AG04450 (cell line): ENCODE measurements around the gene HNMT. TPM values are rescaled to one million over a fixed set of nuclear protein-coding genes. Genes with fewer than 3 reads are reported as not detected.

Experiments used
- CTCF ChIA-PET: fragments of 300-600, 350-600 bp; formaldehyde crosslinking; extraction: SDS; loops from one replicate; lab custom pipeline; 2022; ENCODE audit warnings: antibody characterized with exemption, inconsistent platforms; lab: Charles Lee
- POLR2A ChIA-PET: fragments of 350-600 bp; formaldehyde crosslinking; extraction: SDS; loops from one replicate; lab custom pipeline; 2021; ENCODE audit warnings: antibody characterized with exemption, inconsistent platforms; lab: Yijun Ruan, JAX
- DNase-seq: peaks from one replicate; pipeline ENCODE4 v3.0.0-alpha.2; 2011; ENCODE audit warnings: low read depth, low spot score
- H3K27ac ChIP-seq: one replicate; pipeline ENCODE4 v1.5.1; 2012; ENCODE audit warnings: low read depth, low read length, control low read depth
- H3K27me3 ChIP-seq: one replicate; pipeline ENCODE4 v1.6.0; 2012; ENCODE audit warnings: low read length; ENCODE audit not compliant: control insufficient read depth, insufficient read depth
- H3K4me3 ChIP-seq: 2 replicates; pipeline ENCODE4 v1.5.1; 2011; ENCODE audit warnings: mild to moderate bottlenecking, low read depth, low read length, control low read depth
- H3K9me3 ChIP-seq: 2 replicates; pipeline ENCODE4 v1.5.1; 2012; ENCODE audit warnings: low read length; ENCODE audit not compliant: control insufficient read depth, insufficient read depth
- CTCF ChIP-seq: IDR thresholded peaks from 2 replicates; pipeline ENCODE4 v1.5.1; 2011; ENCODE audit warnings: low read depth, low read length, control low read depth, inconsistent platforms
- polyA plus RNA-seq: library from polyadenylated mRNA; depleted of rRNA; stranded (reverse); fragments of >200 nt; gene quantifications from 2 replicates; pipeline ENCODE4 v1.2.3, GENCODE V29; 2011

The HNMT gene
- polyA plus RNA-seq, 1 experiment: 47.0 TPM

DNA sequence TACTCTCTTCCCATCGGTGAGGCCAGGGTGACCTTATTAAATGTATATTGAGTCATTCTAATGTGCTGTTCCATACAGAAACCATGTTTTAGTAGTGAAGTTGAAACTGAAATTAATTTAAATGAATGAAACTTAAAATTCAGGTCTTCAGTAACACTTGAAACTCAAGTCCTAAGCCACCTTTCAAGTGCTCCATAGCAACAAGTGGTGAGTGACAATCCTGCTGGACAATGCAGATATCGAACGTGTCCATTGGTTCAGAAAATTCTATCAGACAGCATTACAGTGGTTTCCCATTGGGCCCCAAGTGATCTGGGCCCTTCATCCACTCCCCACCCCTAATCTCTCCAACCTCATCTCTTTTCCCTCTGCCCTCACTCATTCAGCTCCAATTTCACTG lies 48.7 kb downstream of the HNMT start:
- Histone ChIP-seq H3K9me3 (no peaks in the 10 kb centered on the region), H3K4me3 (no peak overlapping the region), H3K27me3 (no peaks in the 10 kb centered on the region), H3K27ac (no peak overlapping the region)
- no peak for DNase-seq
- CTCF ChIA-PET: no interaction called here
- POLR2A ChIA-PET: no interaction called here
- no peak for TF ChIP-seq CTCF

DNA sequence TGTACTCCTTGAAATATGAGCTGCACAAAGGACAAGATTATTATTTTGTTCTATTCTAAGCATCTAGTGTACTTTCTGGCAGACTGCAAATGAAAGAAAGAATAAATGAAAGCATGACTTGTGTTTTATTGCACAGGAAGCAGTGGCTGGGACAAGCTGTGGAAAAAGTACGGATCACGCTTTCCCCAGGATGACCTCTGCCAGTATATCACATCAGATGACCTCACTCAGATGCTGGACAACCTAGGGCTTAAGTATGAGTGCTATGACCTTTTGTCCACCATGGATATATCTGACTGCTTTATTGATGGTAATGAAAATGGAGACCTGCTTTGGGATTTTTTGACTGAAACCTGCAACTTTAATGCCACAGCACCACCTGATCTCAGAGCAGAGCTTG lies 49.4 kb downstream of the HNMT start:
- Histone ChIP-seq H3K27me3 (no peaks in the 10 kb centered on the region), H3K4me3 (no peak overlapping the region), H3K27ac (no peak overlapping the region), H3K9me3 (no peaks in the 10 kb centered on the region)
- no peak for DNase-seq
- POLR2A ChIA-PET: no interaction called here
- CTCF ChIA-PET: no interaction called here
- no peak for TF ChIP-seq CTCF

GRCh38 chr2:138015494-138015893 lies 51.2 kb downstream of the HNMT start:
- TF ChIP-seq CTCF: no peak
- POLR2A ChIA-PET: no interaction called here

DNA sequence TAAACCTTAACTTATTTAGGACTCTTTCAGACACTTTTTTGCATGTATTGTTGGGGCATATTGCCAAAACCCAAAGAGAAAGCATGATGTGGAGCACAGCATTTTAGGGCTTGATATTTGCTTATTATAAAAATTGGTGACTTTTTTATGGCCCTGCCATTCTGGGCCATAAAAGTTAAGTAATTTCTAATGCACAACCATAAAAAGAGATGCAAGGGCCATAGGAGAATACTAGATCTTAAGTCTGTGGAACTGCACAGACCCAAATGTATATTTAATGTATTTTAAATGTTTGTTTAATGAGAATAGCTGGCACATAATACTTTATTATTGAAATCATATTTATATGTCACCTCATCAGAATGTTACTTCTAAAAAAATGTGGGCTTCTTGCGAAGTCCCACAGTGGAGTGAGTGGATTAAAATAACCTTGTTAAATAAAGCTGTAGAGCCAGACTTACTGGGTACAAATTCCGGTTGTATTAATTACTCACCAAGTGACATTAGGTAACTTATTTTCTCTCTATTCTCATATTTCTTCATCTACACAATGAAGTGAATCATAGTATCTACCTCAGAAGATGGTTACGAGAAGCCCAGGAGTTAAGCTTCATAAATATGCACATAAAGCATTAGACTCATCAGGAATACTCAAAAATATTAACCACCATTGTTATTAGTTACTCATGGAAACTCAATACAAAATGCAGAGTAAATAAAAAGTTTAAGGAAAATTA lies 52.2 kb downstream of the HNMT start:
- H3K9me3 ChIP-seq: no peaks in the 10 kb centered on the region
- no peak for TF ChIP-seq CTCF
- DNase-seq: no peak
- no peak overlapping the region for H3K4me3 ChIP-seq
- no peak overlapping the region for H3K27ac ChIP-seq
- H3K27me3 ChIP-seq: no peaks in the 10 kb centered on the region
- ChIA-PET POLR2A (no interaction called here), CTCF (interaction anchor here (0.6 kb wide), 1 partner anchor 959 kb away, joined by 3 read pairs; no protein-coding TSS in a partner anchor)

More at GRCh38 chr2:138015494-138015893, 51.2 kb downstream of the HNMT start:
- no peak overlapping the region for H3K27ac ChIP-seq
- no peaks in the 10 kb centered on the region for H3K27me3 ChIP-seq
- DNase-seq: no peak
- CTCF ChIA-PET: no interaction called here
- H3K9me3 ChIP-seq: no peaks in the 10 kb centered on the region
- no peak overlapping the region for H3K4me3 ChIP-seq

DNA sequence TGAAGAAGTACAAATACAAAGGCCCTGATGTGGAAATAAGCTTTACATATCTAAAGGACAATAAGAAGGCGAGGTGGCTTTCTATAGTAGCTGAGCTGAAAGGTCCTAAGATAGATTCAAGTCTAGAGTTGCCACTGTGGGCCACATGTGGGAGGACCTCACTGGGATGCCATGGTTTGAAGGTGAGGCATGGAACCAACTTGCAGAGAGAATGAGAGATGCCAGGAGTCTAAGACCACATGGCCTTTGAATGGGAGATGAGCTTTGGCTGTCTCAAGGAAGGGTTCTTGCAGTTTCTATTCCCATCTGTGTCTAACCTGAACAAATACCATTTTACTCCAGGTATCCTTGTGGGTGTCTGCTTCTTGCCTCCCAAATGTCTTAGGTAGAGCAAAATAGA lies 53.6 kb downstream of the HNMT start:
- Histone ChIP-seq H3K27ac (no peak overlapping the region), H3K4me3 (no peak overlapping the region), H3K27me3 (no peaks in the 10 kb centered on the region), H3K9me3 (no peaks in the 10 kb centered on the region)
- TF ChIP-seq CTCF: no peak
- POLR2A ChIA-PET: no interaction called here
- no peak for DNase-seq
- CTCF ChIA-PET: no interaction called here
